K562 (cell line): ENCODE data around the gene EML2. TPM values are rescaled to one million over a fixed set of nuclear protein-coding genes. Genes with fewer than 3 reads are reported as not detected.

Experiments used
- ARID4B ChIP-seq: sonication (generic); formaldehyde crosslinking; IDR thresholded peaks from 2 replicates; pipeline ENCODE4 v1.8.0; 2022; ENCODE audit warnings: mild to moderate bottlenecking, missing genetic modification reagents
- CBX1 ChIP-seq: sonication (generic); IDR thresholded peaks from 2 replicates; pipeline ENCODE4 v1.6.1; 2016; ENCODE audit warnings: antibody characterized with exemption, low read depth, mild to moderate bottlenecking
- CREB1 ChIP-seq, 2 experiments: sonication (generic) in 1 of 2; formaldehyde crosslinking in 1 of 2; IDR thresholded peaks; 2 replicates each; pipeline versions ENCODE4 v1.6.1 to v1.8.0; 2012 to 2022; ENCODE audit warnings: inconsistent platforms in 1 of 2, mild to moderate bottlenecking in 1 of 2, missing genetic modification reagents in 1 of 2, moderate library complexity in 1 of 2
- ELF2 ChIP-seq: fragments of 250-450 bp; sonication (Bioruptor Pico); IDR thresholded peaks from 2 replicates; pipeline ENCODE4 v1.5.0; 2021; ENCODE audit warnings: mild to moderate bottlenecking
- FOXK1 ChIP-seq: sonication (generic); formaldehyde crosslinking; IDR thresholded peaks from 2 replicates; pipeline ENCODE4 v1.8.0; 2022; ENCODE audit warnings: missing genetic modification reagents, mild to moderate bottlenecking, borderline replicate concordance
- HMG20B ChIP-seq: fragments of 250-450 bp; sonication (Bioruptor Pico); IDR thresholded peaks from 2 replicates; pipeline ENCODE4 v1.5.0; 2021; ENCODE audit warnings: mild to moderate bottlenecking
- HNRNPLL ChIP-seq: fragments of 200-400 bp; formaldehyde crosslinking; IDR thresholded peaks from 2 replicates; pipeline ENCODE4 v1.6.1; 2017; ENCODE audit warnings: low read length, low read depth, mild to moderate bottlenecking; ENCODE audit not compliant: poor library complexity, severe bottlenecking
- MCM5 ChIP-seq: fragments of 450-650 bp; IDR thresholded peaks from 2 replicates; pipeline ENCODE4 v1.6.1; 2016; ENCODE audit warnings: low read depth
- NCOA1 ChIP-seq: fragments of 450-650 bp; IDR thresholded peaks from 2 replicates; pipeline ENCODE4 v1.6.1; 2016; ENCODE audit warnings: low read depth
- TAF1 ChIP-seq: IDR thresholded peaks from 2 replicates; pipeline ENCODE4 v1.6.1; 2011; ENCODE audit warnings: mild to moderate bottlenecking, low read length, moderate library complexity; ENCODE audit not compliant: insufficient read depth, control insufficient read depth, severe bottlenecking; ENCODE audit errors: extremely low read depth
- TAF9B ChIP-seq: fragments of 450-650 bp; IDR thresholded peaks from 2 replicates; pipeline ENCODE4 v1.6.1; 2018; ENCODE audit warnings: mild to moderate bottlenecking; ENCODE audit not compliant: partially characterized antibody
- ZNF395 ChIP-seq: fragments of 200-800 bp; sonication (Bioruptor generic); IDR thresholded peaks from 2 replicates; pipeline ENCODE4 v1.6.1; 2017; ENCODE audit warnings: missing genetic modification characterization, missing compliant biosample characterization
- ZNF639 ChIP-seq, 2 experiments: fragments of 200-800 bp in 1 of 2; sonication (Bioruptor generic) in 1 of 2; sonication (generic) in 1 of 2; formaldehyde crosslinking in 1 of 2; IDR thresholded peaks in 1 of 2; conservative IDR thresholded peaks in 1 of 2; 2 replicates each; pipeline versions ENCODE4 v1.5.0 to v1.6.1; 2016 to 2020; ENCODE audit warnings: missing compliant biosample characterization in 1 of 2, missing genetic modification characterization in 1 of 2, missing genetic modification reagents in 1 of 2
- ZNF740 ChIP-seq, 3 experiments: fragments of 200-800 bp in 1 of 3; sonication (Bioruptor generic) in 1 of 3; sonication (generic) in 1 of 3; formaldehyde crosslinking in 1 of 3; IDR thresholded peaks; 2 replicates each; pipeline versions ENCODE4 v1.6.1 to v1.8.0; 2016 to 2022; ENCODE audit warnings: mild to moderate bottlenecking in 2 of 3, missing compliant biosample characterization in 2 of 3, missing genetic modification characterization in 2 of 3, missing genetic modification reagents in 1 of 3
- polyA plus RNA-seq, 8 experiments: library from polyadenylated mRNA; depleted of rRNA in 4 of 8; stranded (reverse) in 5 of 8; unstranded in 3 of 8; fragments of >200 nt; fragmentation: Nextera tagmentation in 2 of 8; fragmentation: Illumina TruSeq in 1 of 8; extraction: Ambion mirVana in 2 of 8; extraction: Trizol in 1 of 8; gene quantifications; 2 replicates each; pipeline versions ENCODE4 v1.2.1 to v1.2.3, GENCODE V29; 2011 to 2014; ENCODE audit warnings: inconsistent platforms in 1 of 8, missing spikeins in 1 of 8
- total RNA-seq, 7 experiments: library from RNA; depleted of rRNA in 6 of 7; stranded (reverse); fragments of >200 nt in 6 of 7; fragmentation: Illumina TruSeq in 2 of 7; extraction: Trizol in 2 of 7; gene quantifications; 2 replicates each; pipeline versions ENCODE4 v1.2.1 to v1.2.3, GENCODE V29; 2011 to 2021; ENCODE audit warnings: low replicate concordance in 1 of 7

EML2 gene
- total and polyA plus RNA-seq, 9 of the 15 experiments (the other 6 are each of a cell fraction or from before 2014, with no cell fraction given), result 2.6 to 69.6 (median 24.8) TPM

GRCh38 chr19:45584332-45585157, 54.7 kb downstream of the EML2 start, which contains the start of gene OPA3 (continued):
- TF ChIP-seq ZNF395 (CRISPR knock-in tag) (peak; percentile 64; the same call in 1 of the 2 replicates), HMG20B (CRISPR knock-in tag) (no peak), TAF1 (peak; percentile 74), CBX1 (no peak), FOXK1 (CRISPR knock-in tag) (no peak), MCM5 (no peak), HNRNPLL (peak; percentile 82), ARID4B (CRISPR knock-in tag) (0 out of 2 replicates have a peak, but pooled peaks have one; percentile 62), NCOA1 (peak; percentile 95), CREB1 (IDR thresholded peaks at IDR 0.05) (peak; percentile 99), CREB1 (CRISPR knock-in tag; IDR thresholded peaks at IDR 0.05) (peak; percentile 99), ZNF740 (CRISPR knock-in tag; IDR thresholded peaks at IDR 0.05) (no peak), ZNF740 (tag; IDR thresholded peaks at IDR 0.05) (no peak), ZNF639 (CRISPR knock-in tag; conservative IDR thresholded peaks at IDR 0.05 in 1 of 2, IDR thresholded peaks at IDR 0.05 in 1 of 2) (peak in 1 of 2 experiments; percentile 73; a peak in 1 of 4 replicates), TAF9B (no peak), ELF2 (peak; percentile 70; the same call in 1 of the 2 replicates)
